ENCODE data around the gene KRT10. TPM values are rescaled to one million over a fixed set of nuclear protein-coding genes. Genes with fewer than 3 reads are reported as not detected.
A peak's percentile ranks its signal among the peaks of the same experiment; 100 is the strongest.

KRT10 gene
- total RNA-seq, 1 experiment from 2014 or later, result 24.8 TPM

DNA sequence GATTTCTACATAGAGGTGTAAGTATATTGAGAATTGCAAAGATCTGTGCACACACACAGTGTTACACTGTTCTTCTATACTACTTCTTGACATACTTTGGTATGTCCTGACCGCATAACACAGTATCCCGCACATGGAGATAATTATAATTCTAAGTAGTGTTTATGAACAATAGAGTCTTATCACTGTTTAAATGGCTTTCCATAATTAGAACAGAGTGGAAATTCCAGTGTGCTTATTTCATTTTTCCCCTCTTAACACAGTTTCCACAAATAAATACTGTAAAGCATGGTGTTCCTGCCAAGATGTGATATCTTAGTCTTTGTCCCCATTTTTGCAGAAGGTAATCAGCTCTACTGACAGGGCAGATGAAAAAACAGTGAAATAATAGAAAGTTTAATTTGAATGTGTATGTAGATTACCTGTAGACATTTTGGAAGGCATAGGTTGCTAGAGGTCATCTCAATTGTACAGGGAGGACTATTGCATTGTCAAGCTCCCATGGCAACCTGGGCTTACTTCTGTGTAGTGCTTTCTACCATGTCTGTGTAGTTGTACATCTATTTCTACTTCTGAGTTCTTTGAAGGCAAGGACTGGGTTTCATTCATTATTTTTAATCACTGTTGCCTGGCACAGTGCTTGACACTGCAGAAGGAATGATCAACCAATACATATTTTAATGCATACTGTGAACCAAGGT, 12.5 kb downstream of the KRT10 start:
- Histone ChIP-seq H4K20me1 (ENCODE audit: low read length) (no peaks in the 10 kb centered on the region), H3K9me2 (replicated peaks; ENCODE audit: low read length) (no peaks in the 10 kb centered on the region), H3K9me3 (ENCODE audit: low read length) (no peaks in the 10 kb centered on the region), H3F3A (ENCODE audit: low read length, unreplicated experiment) (peaks cover 7% of the 10 kb centered on the region), H3K4me3 (ENCODE audit: low read length) (peak overlapping the region; percentile 34; the same call in 1 of the 2 replicates), H3K79me2 (ENCODE audit: low read length) (no peaks in the 10 kb centered on the region), H3K27me3 (ENCODE audit: low read length) (no peaks in the 10 kb centered on the region), H2AFZ (ENCODE audit: low read length) (0 out of 2 replicates have a peak overlapping the region, but pooled peaks have one; percentile 25), H3K4me1 (ENCODE audit: insufficient read depth, low read length) (peaks cover 28% of the 10 kb centered on the region), H3K36me3 (ENCODE audit: low read depth, low read length) (no peaks in the 10 kb centered on the region), H3K9ac (ENCODE audit: low read length) (peak overlapping the region; percentile 17; the same call in 1 of the 2 replicates), H3K27ac (ENCODE audit: low read length) (peak overlapping the region; percentile 78), H3K4me2 (ENCODE audit: low read length) (peak overlapping the region; percentile 67)
- intact Hi-C loops (cut with micrococcal nuclease), result loop anchor here (10.0 kb wide), 3 partner anchors 515 to 735 kb away; partner anchors contain the start of gene KRT15
- ChIA-PET POLR2A (ENCODE audit: unreplicated experiment) (no interaction called here), CTCF (interaction anchor here (0.6 kb wide), 1 partner anchor 853 kb away, joined by 3 read pairs; no protein-coding TSS in a partner anchor)
- DNase-seq (no peak), ATAC-seq (no peak)
- BruUV-seq (replicated peaks), result no TSS peak
- TF ChIP-seq, protein P1, sequence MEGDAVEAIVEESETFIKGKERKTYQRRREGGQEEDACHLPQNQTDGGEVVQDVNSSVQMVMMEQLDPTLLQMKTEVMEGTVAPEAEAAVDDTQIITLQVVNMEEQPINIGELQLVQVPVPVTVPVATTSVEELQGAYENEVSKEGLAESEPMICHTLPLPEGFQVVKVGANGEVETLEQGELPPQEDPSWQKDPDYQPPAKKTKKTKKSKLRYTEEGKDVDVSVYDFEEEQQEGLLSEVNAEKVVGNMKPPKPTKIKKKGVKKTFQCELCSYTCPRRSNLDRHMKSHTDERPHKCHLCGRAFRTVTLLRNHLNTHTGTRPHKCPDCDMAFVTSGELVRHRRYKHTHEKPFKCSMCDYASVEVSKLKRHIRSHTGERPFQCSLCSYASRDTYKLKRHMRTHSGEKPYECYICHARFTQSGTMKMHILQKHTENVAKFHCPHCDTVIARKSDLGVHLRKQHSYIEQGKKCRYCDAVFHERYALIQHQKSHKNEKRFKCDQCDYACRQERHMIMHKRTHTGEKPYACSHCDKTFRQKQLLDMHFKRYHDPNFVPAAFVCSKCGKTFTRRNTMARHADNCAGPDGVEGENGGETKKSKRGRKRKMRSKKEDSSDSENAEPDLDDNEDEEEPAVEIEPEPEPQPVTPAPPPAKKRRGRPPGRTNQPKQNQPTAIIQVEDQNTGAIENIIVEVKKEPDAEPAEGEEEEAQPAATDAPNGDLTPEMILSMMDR (conservative IDR thresholded peaks at IDR 0.05; ENCODE audit: low read depth, low read length), result no peak
- TF ChIP-seq EZH2 (IDR thresholded peaks at IDR 0.05; ENCODE audit: low read length, unreplicated experiment) (no peak), EZH2phosphoT487 (IDR thresholded peaks at IDR 0.05; ENCODE audit: borderline replicate concordance, low read length) (no peak)

DNA sequence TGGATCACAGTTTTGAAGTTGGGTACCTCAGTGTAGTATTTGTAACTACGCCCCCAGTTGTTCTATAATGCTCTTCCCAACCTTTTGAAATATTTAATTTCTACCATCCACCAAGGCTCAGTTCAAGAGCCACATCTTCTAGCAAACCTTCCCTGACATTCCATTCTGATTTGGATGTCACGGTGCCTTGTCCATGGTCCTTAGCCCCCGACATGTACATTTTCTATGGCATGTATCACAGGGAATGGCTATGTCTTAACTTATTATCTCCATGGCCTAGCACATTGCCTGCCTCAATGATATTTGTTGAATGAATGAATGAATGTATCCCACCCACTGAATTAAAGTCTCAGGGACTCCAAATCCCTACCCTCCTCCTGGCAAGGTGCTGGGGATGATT, 16.3 kb downstream of the KRT10 start:
- H2AFZ ChIP-seq (ENCODE audit: low read length), result no peak overlapping the region
- H4K20me1 ChIP-seq (ENCODE audit: low read length), result no peaks in the 10 kb centered on the region
- H3K27ac ChIP-seq (ENCODE audit: low read length), result no peak overlapping the region
- no TSS peak for BruUV-seq (replicated peaks)
- no peak overlapping the region for H3K9ac ChIP-seq (ENCODE audit: low read length)
- H3K79me2 ChIP-seq (ENCODE audit: low read length), result no peaks in the 10 kb centered on the region
- CTCF ChIA-PET, result interaction anchor here (1.5 kb wide), 1 partner anchor 860 kb away, joined by 4 read pairs; no protein-coding TSS in a partner anchor
- TF ChIP-seq EZH2phosphoT487 (IDR thresholded peaks at IDR 0.05; ENCODE audit: borderline replicate concordance, low read length) (no peak), EZH2 (IDR thresholded peaks at IDR 0.05; ENCODE audit: low read length, unreplicated experiment) (no peak)
- TF ChIP-seq, protein P1 (conservative IDR thresholded peaks at IDR 0.05; ENCODE audit: low read depth, low read length), result no peak
- no peak overlapping the region for H3K4me3 ChIP-seq (ENCODE audit: low read length)
- no peaks in the 10 kb centered on the region for H3K9me3 ChIP-seq (ENCODE audit: low read length)
- DNase-seq (no peak), ATAC-seq (no peak)
- no peaks in the 10 kb centered on the region for H3K9me2 ChIP-seq (replicated peaks; ENCODE audit: low read length)
- intact Hi-C loops (cut with micrococcal nuclease), result loop anchor here (10.0 kb wide), 3 partner anchors 519 to 739 kb away; partner anchors contain the start of gene KRT15
- no peak overlapping the region for H3K4me2 ChIP-seq (ENCODE audit: low read length)
- no peaks in the 10 kb centered on the region for H3K27me3 ChIP-seq (ENCODE audit: low read length)
- POLR2A ChIA-PET (ENCODE audit: unreplicated experiment), result no interaction called here
- H3F3A ChIP-seq (ENCODE audit: low read length, unreplicated experiment), result no peaks in the 10 kb centered on the region
- H3K4me1 ChIP-seq (ENCODE audit: insufficient read depth, low read length), result peaks cover 26% of the 10 kb centered on the region
- H3K36me3 ChIP-seq (ENCODE audit: low read depth, low read length), result no peaks in the 10 kb centered on the region
